Caco-2 (cell line): ENCODE data around the gene CACNA1C. TPM values are rescaled to one million over a fixed set of nuclear protein-coding genes. Genes with fewer than 3 reads are reported as not detected.

Source experiments
- BruUV-seq: library from RNA; stranded (reverse); fragments of 400-500 nt; replicated peaks from 2 replicates; lab custom pipeline; 2021; lab: Mats Ljungman, UMichigan
- CTCF ChIA-PET: fragments of 300-600 bp; sonication (Branson Sonifier 250); formaldehyde crosslinking; loops from one replicate; lab custom pipeline; 2022; ENCODE audit warnings: antibody characterized with exemption; lab: Charles Lee
- POLR2A ChIA-PET: fragments of 300-600 bp; sonication (Branson Sonifier 250); formaldehyde crosslinking; loops from one replicate; lab custom pipeline; 2022; ENCODE audit warnings: antibody characterized with exemption; lab: Charles Lee
- DNase-seq, 2 experiments: peaks; one replicate each; pipeline versions ENCODE4 v3.0.0 to v3.0.0-alpha.2; 2020 to 2022
- H3K27me3 ChIP-seq: replicated peaks from 2 replicates; pipeline ENCODE4 v1.6.0; 2011; ENCODE audit warnings: low read length; ENCODE audit not compliant: control insufficient read depth, insufficient read depth
- H3K36me3 ChIP-seq: 2 replicates; pipeline ENCODE4 v1.5.1; 2011; ENCODE audit warnings: low read length; ENCODE audit not compliant: control insufficient read depth, insufficient read depth
- H3K4me1 ChIP-seq: fragments of 250-450 bp; sonication (Bioruptor Pico); 2 replicates; pipeline ENCODE4 v1.5.1; 2020; ENCODE audit warnings: mild to moderate bottlenecking
- H3K4me3 ChIP-seq: 2 replicates; pipeline ENCODE4 v1.5.1; 2011; ENCODE audit warnings: low read depth, mild to moderate bottlenecking, control low read depth, low read length
- H3K9me3 ChIP-seq: fragments of 250-450 bp; sonication (Bioruptor Pico); 2 replicates; pipeline ENCODE4 v1.5.1; 2020; ENCODE audit warnings: mild to moderate bottlenecking, moderate library complexity
- H3K27ac Mint-ChIP-seq: one replicate; pipeline ENCODE4 v1.8.0; 2022; ENCODE audit warnings: mixed read lengths; ENCODE audit not compliant: unreplicated experiment
- H3K27me3 Mint-ChIP-seq: one replicate; pipeline ENCODE4 v1.8.0; 2022; ENCODE audit warnings: mixed read lengths; ENCODE audit not compliant: insufficient read depth, unreplicated experiment
- H3K36me3 Mint-ChIP-seq: one replicate; pipeline ENCODE4 v1.8.0; 2022; ENCODE audit warnings: mild to moderate bottlenecking, mixed read lengths; ENCODE audit not compliant: insufficient read depth, unreplicated experiment
- H3K4me1 Mint-ChIP-seq: one replicate; pipeline ENCODE4 v1.8.0; 2022; ENCODE audit warnings: low read depth, mixed read lengths; ENCODE audit not compliant: unreplicated experiment
- H3K4me3 Mint-ChIP-seq: one replicate; pipeline ENCODE4 v1.8.0; 2022; ENCODE audit warnings: mild to moderate bottlenecking, moderate library complexity, mixed read lengths; ENCODE audit not compliant: unreplicated experiment
- H3K9me3 Mint-ChIP-seq: one replicate; pipeline ENCODE4 v1.8.0; 2022; ENCODE audit warnings: mixed read lengths; ENCODE audit not compliant: unreplicated experiment
- CTCF ChIP-seq, 2 experiments: fragments of 200-600 bp in 1 of 2; IDR thresholded peaks; 1 replicate in 1 of 2; 2 replicates in 1 of 2; pipeline versions ENCODE4 v1.5.1 to v1.8.0; 2011 to 2022; ENCODE audit warnings: antibody characterized with exemption in 1 of 2, control low read depth in 1 of 2, inconsistent platforms in 1 of 2, low read depth in 1 of 2, low read length in 1 of 2, mild to moderate bottlenecking in 1 of 2, moderate library complexity in 1 of 2; ENCODE audit not compliant: insufficient read depth in 1 of 2, severe bottlenecking in 1 of 2, unreplicated experiment in 1 of 2
- intact Hi-C: fragments of 100-400 bp; cut with micrococcal nuclease; formaldehyde crosslinking; loops from one replicate; pipeline ENCODE4 v1.10.0; 2022; ENCODE audit not compliant: unreplicated experiment
- total RNA-seq: library from RNA; stranded (reverse); gene quantifications from 2 replicates; pipeline ENCODE4 v1.2.3, GENCODE V29; 2022

Gene CACNA1C
- total RNA-seq, 1 experiment from 2014 or later: not detected

DNA sequence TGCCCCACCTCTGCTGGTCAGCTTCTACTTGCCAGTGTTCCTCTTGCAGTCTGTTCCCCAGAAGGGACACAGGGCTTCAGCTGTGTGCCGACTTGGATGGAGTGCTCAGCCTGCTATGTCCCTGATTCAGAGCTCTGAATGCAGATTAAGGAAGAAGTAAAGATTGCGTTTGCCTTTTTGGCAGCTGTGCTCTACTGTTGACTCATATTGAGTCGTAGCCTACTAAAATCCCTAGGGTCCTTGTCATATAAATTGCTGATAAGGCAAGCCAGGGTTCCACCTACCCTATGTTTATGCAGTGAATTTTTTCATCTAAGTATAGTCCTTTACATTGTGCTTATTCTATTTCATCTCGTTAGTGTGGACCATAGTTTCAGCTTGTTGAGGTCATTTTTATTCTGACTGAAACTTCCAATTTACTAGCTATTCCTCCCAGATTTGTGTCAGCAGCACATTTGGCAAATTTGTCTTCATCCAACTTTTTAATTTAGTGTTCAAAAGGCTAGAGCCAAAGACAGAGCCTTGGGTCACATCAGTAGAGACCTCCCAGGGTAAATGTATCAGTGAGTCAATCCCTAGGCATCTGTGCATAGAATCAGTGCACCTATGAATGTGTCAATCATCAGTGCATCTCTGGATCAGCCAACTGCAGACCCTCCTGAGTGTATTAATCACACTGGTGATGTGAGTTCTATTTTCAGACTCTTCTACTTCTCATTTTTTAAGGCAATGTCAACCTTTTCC lies 31.9 kb downstream of the CACNA1C start:
- no peak overlapping the region for H3K27ac Mint-ChIP-seq
- Histone ChIP-seq H3K27me3 (no peaks in the 10 kb centered on the region; the same call in 1 of the 2 replicates), H3K36me3 (no peaks in the 10 kb centered on the region), H3K9me3 (peaks cover 5% of the 10 kb centered on the region), H3K4me3 (no peak overlapping the region), H3K4me1 (no peaks in the 10 kb centered on the region)
- no peak for TF ChIP-seq CTCF (IDR thresholded peaks at IDR 0.05; ENCODE audit: insufficient read depth in 1 of 2, low read depth in 1 of 2, low read length in 1 of 2, severe bottlenecking in 1 of 2, unreplicated experiment in 1 of 2)
- DNase-seq: no peak
- peaks cover 29% of the 10 kb centered on the region for H3K27me3 Mint-ChIP-seq
- H3K4me1 Mint-ChIP-seq: no peaks in the 10 kb centered on the region
- H3K4me3 Mint-ChIP-seq: no peak overlapping the region
- no peaks in the 10 kb centered on the region for H3K36me3 Mint-ChIP-seq
- intact Hi-C loops: no loop called here
- BruUV-seq: no TSS peak
- ChIA-PET POLR2A (interaction anchor here (0.5 kb wide), 1 partner anchor 168 kb away, joined by 4 read pairs; no protein-coding TSS in a partner anchor), CTCF (no interaction called here)
- no peaks in the 10 kb centered on the region for H3K9me3 Mint-ChIP-seq

GRCh38 chr12:2092354-2092753 lies 39.6 kb downstream of the CACNA1C start:
- no peak overlapping the region for H3K4me3 Mint-ChIP-seq
- no peaks in the 10 kb centered on the region for H3K36me3 Mint-ChIP-seq
- ChIA-PET CTCF (no interaction called here), POLR2A (no interaction called here)
- no peak for DNase-seq
- no TSS peak for BruUV-seq
- H3K4me3 ChIP-seq: no peak overlapping the region
- intact Hi-C loops: no loop called here
- no peaks in the 10 kb centered on the region for H3K27me3 ChIP-seq
- H3K4me1 ChIP-seq: no peaks in the 10 kb centered on the region
- H3K9me3 ChIP-seq: no peaks in the 10 kb centered on the region
- H3K27ac Mint-ChIP-seq: no peak overlapping the region
- no peaks in the 10 kb centered on the region for H3K4me1 Mint-ChIP-seq
- H3K27me3 Mint-ChIP-seq: peaks cover 24% of the 10 kb centered on the region
- no peaks in the 10 kb centered on the region for H3K36me3 ChIP-seq
- no peaks in the 10 kb centered on the region for H3K9me3 Mint-ChIP-seq
- no peak for TF ChIP-seq CTCF (IDR thresholded peaks at IDR 0.05; ENCODE audit: insufficient read depth in 1 of 2, low read depth in 1 of 2, low read length in 1 of 2, severe bottlenecking in 1 of 2, unreplicated experiment in 1 of 2)

DNA sequence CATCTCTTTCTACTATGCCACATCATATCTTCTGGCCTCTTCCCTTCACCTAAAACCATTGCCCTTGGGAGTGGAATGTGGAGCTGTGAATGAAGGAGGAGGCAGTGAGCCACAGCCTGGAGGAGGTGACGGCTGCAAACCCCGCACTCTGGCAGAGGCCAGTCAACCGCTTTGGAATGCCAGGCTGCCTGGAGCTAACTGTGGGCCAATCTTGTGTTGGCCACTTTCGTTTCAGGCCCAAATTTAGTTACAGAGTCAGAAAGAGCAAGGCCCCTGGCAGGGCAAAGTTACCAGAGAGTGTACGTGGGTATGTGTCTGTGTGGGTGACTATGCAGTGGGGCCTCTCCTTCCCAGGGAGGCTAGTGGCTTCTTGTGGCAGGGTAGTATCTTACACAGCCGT lies 40.1 kb downstream of the CACNA1C start:
- no peak for TF ChIP-seq CTCF (IDR thresholded peaks at IDR 0.05; ENCODE audit: insufficient read depth in 1 of 2, low read depth in 1 of 2, low read length in 1 of 2, severe bottlenecking in 1 of 2, unreplicated experiment in 1 of 2)
- Mint-ChIP-seq H3K27ac (no peak overlapping the region), H3K27me3 (peaks cover 27% of the 10 kb centered on the region), H3K4me3 (no peak overlapping the region), H3K4me1 (no peaks in the 10 kb centered on the region), H3K36me3 (no peaks in the 10 kb centered on the region), H3K9me3 (no peaks in the 10 kb centered on the region)
- no peak for DNase-seq
- BruUV-seq: no TSS peak
- intact Hi-C loops: no loop called here
- H3K4me3 ChIP-seq: no peak overlapping the region
- H3K9me3 ChIP-seq: no peaks in the 10 kb centered on the region
- no peaks in the 10 kb centered on the region for H3K36me3 ChIP-seq
- H3K27me3 ChIP-seq: no peaks in the 10 kb centered on the region
- ChIA-PET CTCF (no interaction called here), POLR2A (no interaction called here)
- no peaks in the 10 kb centered on the region for H3K4me1 ChIP-seq
